HG02571 (cell line): ENCODE data around the gene HMCN1.

Experiments used
- ATAC-seq: cut with Tn5 transposase; IDR thresholded peaks from one replicate; pipeline ENCODE4 v1.9.1; 2021; ENCODE audit warnings: mild to moderate bottlenecking, moderate library complexity; ENCODE audit not compliant: unreplicated experiment

HMCN1 gene

DNA sequence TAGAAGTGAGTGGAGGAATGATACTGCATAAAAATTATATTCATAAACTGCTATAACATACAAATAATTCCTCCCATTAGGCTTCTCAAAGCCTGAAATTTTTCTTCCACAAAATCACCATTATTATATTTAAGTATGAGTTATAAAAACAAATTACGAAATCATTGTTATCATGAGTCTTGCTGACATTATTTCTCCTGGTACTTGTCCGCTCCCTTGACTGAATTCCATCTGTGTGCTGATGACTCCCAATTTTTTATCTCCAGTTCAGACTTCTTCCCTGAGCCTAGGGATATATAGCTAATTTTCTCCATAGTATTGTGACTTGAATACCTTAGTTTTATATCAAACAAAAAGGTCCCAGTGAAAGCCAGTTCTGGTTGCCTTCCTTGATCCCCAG, 268.2 kb downstream of the HMCN1 start:
- ATAC-seq: no peak

DNA sequence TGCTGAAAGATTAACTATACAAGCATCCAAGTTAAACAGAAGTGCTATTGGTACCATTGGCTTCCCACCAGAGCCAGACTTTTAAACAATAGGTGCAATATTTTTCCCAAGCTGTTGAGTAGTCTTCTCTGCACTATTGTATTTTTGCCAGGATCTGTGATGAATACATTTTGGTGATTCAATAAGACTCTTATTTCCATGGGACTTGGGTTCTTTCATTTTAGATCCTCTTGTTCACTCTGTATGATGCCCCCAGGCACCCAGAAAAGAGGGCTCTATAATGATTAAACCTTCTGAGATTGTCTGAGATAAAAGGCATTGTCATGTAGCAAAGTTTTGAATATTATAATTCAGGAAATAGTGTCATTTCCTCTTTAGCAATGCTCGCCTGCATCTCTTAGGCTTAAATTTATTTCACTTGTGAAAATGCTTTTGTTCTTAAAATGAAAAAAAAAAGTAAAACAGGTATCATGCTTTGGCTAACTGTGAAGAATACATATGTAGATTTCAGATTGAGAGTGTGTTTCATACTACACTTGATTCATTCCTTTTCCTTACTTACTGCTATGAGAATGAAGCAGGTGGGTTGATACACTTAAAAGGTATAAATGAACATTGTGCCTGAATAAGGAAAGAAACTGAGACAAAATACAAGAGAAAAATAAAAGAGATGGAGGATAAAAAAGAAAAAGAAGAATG, 275.0 kb downstream of the HMCN1 start:
- no peak for ATAC-seq

DNA sequence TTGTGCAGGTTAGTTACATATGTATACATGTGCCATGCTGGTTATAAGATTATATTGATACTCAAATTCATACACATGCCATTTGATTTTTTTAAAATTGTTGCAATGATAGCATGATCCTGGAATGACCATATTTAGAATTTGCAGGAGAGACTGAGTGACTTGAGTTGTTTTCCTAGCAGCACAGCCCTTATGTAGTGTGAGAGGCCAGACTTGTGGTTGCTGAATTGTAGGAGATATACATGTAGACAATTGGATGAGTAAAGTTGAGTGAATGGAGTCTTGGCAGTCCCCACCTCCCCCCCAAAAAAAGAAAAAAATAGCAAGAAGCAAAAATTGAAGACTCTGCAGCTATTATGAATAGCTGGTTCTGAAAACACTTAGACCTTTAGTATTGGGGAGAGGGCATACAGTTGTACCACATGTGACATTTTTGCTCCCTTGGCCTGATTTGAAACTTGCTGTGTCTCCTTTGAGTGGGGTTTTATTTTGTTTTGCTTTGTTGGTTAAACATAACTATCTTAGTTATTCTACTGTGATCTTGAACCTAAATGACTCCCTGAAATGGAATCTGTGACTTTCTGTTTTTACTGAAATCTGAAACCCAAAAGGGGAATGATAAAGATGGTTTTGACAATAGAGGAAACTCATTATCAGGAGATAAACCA, 280.3 kb downstream of the HMCN1 start:
- ATAC-seq: no peak

- ATAC-seq: no peak
Observed at GRCh38 chr1:186016856-186017255, 282.7 kb downstream of the HMCN1 start.

- ATAC-seq: no peak
Observed at GRCh38 chr1:186022184-186022583, 288.0 kb downstream of the HMCN1 start.

DNA sequence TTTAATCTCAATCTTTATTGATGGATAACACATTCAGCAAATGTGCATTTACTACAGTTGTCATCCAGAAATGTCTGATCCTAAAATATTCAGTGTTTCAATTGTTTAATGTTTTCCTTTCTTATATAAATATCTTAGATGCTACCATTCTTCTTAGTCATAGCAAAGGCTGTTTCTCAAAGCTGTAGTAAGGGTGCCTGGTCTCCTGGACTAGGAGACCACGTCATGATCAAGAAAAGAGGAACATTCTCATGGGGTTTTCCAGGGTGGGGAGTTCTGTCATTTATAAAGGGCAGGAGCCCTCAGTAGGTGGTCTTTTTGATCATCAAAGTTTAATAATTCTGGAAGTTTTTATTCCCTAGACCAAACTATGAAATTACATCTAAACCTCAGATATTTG, 292.8 kb downstream of the HMCN1 start:
- ATAC-seq: no peak

GRCh38 chr1:186027621-186028020, 293.4 kb downstream of the HMCN1 start:
- no peak for ATAC-seq

- ATAC-seq: no peak
Observed at GRCh38 chr1:186030453-186030852, 296.3 kb downstream of the HMCN1 start.

DNA sequence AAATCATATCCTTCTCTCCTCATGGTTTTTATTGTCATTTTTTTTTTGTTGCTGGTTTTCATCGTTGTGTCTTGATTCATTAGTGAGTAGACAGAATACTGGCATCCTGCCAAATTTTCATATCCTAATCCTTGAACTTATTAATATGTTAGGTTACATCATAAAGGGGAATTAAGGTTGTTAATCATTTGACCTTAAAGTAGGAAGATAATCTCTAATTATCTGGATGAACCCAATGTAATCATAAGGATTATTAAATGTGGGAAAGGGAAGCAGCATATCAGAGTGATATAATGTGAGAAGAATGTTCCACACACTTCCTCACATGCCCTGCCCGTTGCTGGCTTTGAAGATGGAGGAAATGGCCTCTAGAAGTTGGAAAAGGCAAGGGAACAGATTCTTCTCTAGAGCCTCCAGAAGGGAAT, 299.7 kb downstream of the HMCN1 start:
- no peak for ATAC-seq

DNA sequence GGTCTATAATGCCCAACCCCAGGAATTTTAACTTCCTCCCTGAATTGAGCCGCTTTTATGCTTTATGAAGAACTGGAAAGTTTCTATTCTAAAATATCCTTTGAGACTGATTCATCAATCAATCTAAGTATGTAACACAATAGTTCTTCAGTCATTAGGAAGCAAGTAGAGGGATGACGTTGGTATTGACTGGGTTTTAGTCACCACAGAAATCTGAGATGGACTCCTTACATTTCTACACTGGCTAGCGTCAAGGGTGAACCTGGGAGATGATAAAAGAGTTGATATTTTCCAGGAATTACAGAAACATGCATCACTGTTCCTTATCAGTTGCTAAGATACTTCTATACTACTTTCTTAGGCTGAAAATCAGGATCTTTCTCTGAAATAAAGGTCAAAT, 308.0 kb downstream of the HMCN1 start:
- no peak for ATAC-seq

DNA sequence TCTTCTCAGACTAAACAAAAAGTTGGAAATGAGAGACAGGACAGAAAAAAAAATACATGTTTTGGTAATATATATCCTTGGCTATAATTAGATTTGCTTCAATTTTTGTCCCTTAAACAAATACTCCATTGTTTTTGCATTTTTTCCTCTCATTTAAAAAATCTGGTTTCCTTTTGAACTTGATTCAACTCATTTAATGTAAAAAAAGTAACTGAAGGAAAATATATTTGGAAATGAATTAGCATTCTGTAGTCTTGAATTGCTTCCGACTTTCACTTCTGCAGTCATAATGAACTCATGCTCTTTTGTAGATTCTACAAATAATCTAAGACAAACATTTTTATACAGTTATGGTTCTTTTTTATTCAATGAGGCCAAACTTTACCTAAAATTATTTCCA, 309.1 kb downstream of the HMCN1 start:
- ATAC-seq: no peak

- ATAC-seq: no peak
Observed at GRCh38 chr1:186044079-186044685, 310.0 kb downstream of the HMCN1 start.

- ATAC-seq: no peak
Observed at GRCh38 chr1:186046437-186047211, 312.4 kb downstream of the HMCN1 start.

- ATAC-seq: no peak
Observed at GRCh38 chr1:186050360-186050759, 316.2 kb downstream of the HMCN1 start.

DNA sequence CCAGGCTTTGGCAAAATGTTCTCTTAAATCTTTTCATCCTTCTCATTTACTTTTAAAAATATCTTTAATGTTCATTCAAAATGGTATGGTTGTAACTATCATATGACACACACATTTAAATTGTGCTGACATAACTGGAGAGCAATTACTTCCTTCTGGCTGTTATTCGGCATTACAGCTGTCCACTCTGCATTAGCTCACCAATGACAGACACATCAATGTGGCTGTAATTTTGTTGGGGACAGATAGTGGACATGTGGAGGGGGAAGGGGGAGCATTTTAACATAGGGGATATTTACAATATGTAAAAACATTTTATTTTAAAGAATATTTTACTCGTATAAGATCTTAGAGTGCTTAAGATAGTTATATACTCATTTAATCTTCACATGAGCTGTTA, 319.8 kb downstream of the HMCN1 start:
- no peak for ATAC-seq

DNA sequence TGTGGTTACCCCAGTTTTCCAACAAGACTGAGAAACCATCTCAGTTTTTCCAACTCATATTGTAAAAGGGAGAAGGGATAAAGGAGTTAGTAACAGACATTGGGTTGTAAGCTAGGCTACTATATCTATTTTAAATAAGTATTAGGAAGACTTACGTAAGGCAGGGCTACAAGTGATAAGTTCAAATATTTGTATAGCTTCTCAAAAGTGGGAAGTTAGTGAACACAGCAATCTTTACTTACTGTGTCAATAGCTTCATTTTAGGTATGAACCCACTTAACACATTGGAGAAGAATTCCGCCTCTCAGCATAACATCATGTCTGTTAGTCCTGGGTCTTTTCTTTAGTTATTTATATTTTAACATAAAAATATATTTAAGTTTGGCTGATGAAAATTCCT, 320.7 kb downstream of the HMCN1 start:
- no peak for ATAC-seq

GRCh38 chr1:186055846-186056245, 321.7 kb downstream of the HMCN1 start:
- no peak for ATAC-seq

DNA sequence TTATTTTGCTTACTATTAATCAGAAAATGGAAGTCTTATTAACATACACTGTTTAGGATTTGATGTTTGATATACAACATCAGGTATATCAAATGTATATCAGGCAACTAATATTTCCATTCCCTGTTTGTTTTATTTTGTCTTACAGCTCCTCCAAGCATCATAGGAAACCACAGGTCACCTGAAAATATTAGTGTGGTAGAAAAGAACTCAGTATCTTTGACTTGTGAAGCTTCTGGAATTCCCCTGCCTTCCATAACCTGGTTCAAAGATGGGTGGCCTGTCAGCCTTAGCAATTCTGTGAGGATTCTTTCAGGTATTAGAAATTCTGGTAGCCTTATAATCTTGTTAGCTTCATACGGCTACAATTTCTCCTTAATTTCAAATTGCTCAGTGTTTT, 322.9 kb downstream of the HMCN1 start:
- no peak for ATAC-seq

- ATAC-seq: no peak
Observed at GRCh38 chr1:186059311-186059710, 325.1 kb downstream of the HMCN1 start.

DNA sequence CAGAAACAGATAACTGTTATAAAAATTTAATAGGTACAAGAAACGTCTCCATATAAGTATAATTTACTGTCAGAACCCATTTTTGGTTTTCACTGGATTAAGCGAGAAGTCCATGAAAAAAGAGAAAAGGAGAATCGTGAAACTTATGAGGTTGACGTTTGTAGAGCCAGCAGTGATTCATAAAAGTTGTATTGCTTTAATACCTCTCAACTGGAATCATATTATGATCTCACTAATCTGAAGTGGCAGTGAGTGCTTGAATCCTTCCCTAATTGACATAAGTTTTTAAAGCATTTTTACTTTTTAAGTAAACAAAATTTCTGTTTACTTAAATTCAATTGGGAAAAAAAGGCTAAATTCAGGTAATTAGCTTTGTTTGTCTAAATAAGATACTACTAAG, 325.6 kb downstream of the HMCN1 start:
- ATAC-seq: no peak

- ATAC-seq: no peak
Observed at GRCh38 chr1:186060226-186060625, 326.0 kb downstream of the HMCN1 start.
